DND-41 (cell line): ENCODE results near the gene CTSD.
"Not testable (repeated sequence)": the region's sequence is repeated elsewhere in the genome, so short reads cannot be mapped to it uniquely, and the experiment has no call there.

Experiments
- ATAC-seq: fragments of 200-7000 bp; cut with Tn5 transposase; 3 replicates; pipeline ENCODE4 v1.9.1; 2021; ENCODE audit warnings: low read depth; ENCODE audit not compliant: insufficient read depth
- DNase-seq: peaks from one replicate; pipeline ENCODE4 v3.0.0-alpha.2; 2020
- H2AFZ ChIP-seq: 2 replicates; pipeline ENCODE4 v1.6.0; 2012; ENCODE audit warnings: low read depth, low read length
- H3K27ac ChIP-seq: 2 replicates; pipeline ENCODE4 v1.5.1; 2012; ENCODE audit warnings: low read length, inconsistent platforms
- H3K27me3 ChIP-seq: fragments of 200-600 bp; sonication (generic); 2 replicates; pipeline ENCODE4 v1.6.0; 2012; ENCODE audit warnings: low read length, mild to moderate bottlenecking, inconsistent platforms; ENCODE audit not compliant: insufficient read depth, poor library complexity
- H3K36me3 ChIP-seq: 2 replicates; pipeline ENCODE4 v1.5.1; 2012; ENCODE audit warnings: low read length, inconsistent platforms; ENCODE audit not compliant: insufficient read depth
- H3K4me1 ChIP-seq: 2 replicates; pipeline ENCODE4 v1.5.1; 2012; ENCODE audit warnings: mild to moderate bottlenecking, low read length; ENCODE audit not compliant: insufficient read depth
- H3K4me2 ChIP-seq: 2 replicates; pipeline ENCODE4 v1.6.0; 2012; ENCODE audit warnings: mild to moderate bottlenecking, moderate library complexity, low read length, inconsistent platforms; ENCODE audit not compliant: insufficient read depth
- H3K4me3 ChIP-seq, 2 experiments: fragments of 200-600 bp in 1 of 2; shearing (Covaris generic) in 1 of 2; 2 replicates each; pipeline ENCODE4 v1.5.1; 2012 to 2016; ENCODE audit warnings: inconsistent platforms in 2 of 2, low read length in 2 of 2, mild to moderate bottlenecking in 2 of 2, low read depth in 1 of 2, moderate library complexity in 1 of 2
- H3K79me2 ChIP-seq: 2 replicates; pipeline ENCODE4 v1.6.0; 2012; ENCODE audit warnings: low read length, inconsistent platforms; ENCODE audit not compliant: insufficient read depth
- H3K9ac ChIP-seq: 2 replicates; pipeline ENCODE4 v1.6.0; 2012; ENCODE audit warnings: low read depth, mild to moderate bottlenecking, inconsistent platforms, low read length, moderate library complexity
- H3K9me3 ChIP-seq: 2 replicates; pipeline ENCODE4 v1.5.1; 2012; ENCODE audit warnings: low read length, moderate library complexity, mild to moderate bottlenecking, inconsistent platforms; ENCODE audit not compliant: insufficient read depth, severe bottlenecking
- H4K20me1 ChIP-seq: 2 replicates; pipeline ENCODE4 v1.6.0; 2012; ENCODE audit warnings: low read length; ENCODE audit not compliant: insufficient read depth
- CTCF ChIP-seq: IDR thresholded peaks from 2 replicates; pipeline ENCODE4 v1.5.1; 2012; ENCODE audit warnings: borderline replicate concordance, low read length, moderate library complexity, mild to moderate bottlenecking; ENCODE audit not compliant: poor library complexity, severe bottlenecking; ENCODE audit errors: extremely low read depth
- EZH2 ChIP-seq: IDR thresholded peaks from 3 replicates; pipeline ENCODE4 v1.6.1; 2012; ENCODE audit warnings: borderline replicate concordance, low read depth, mild to moderate bottlenecking, moderate library complexity, low read length, inconsistent platforms; ENCODE audit not compliant: severe bottlenecking

The CTSD gene

GRCh38 chr11:1810761-1811160, 47.0 kb upstream of the CTSD start:
- H3K27me3 ChIP-seq: no peaks in the 10 kb centered on the region

GRCh38 chr11:1807264-1807995, 43.7 kb upstream of the CTSD start:
- Histone ChIP-seq H3K4me1 (no peaks in the 10 kb centered on the region), H3K79me2 (no peaks in the 10 kb centered on the region), H3K9ac (no peak overlapping the region), H4K20me1 (no peaks in the 10 kb centered on the region), H2AFZ (no peak overlapping the region), H3K27me3 (no peaks in the 10 kb centered on the region), H3K4me3 (no peak overlapping the region), H3K9me3 (no peaks in the 10 kb centered on the region), H3K27ac (no peak overlapping the region), H3K4me2 (no peak overlapping the region), H3K36me3 (no peaks in the 10 kb centered on the region)
- ATAC-seq (peak; percentile 47; the same call in 1 of the 3 replicates), DNase-seq (no peak)
- TF ChIP-seq EZH2 (no peak), CTCF (peak; percentile 8)

More at GRCh38 chr11:1810761-1811160, 47.0 kb upstream of the CTSD start:
- TF ChIP-seq EZH2 (no peak), CTCF (no peak)
- no peak overlapping the region for H3K4me3 ChIP-seq
- H3K9ac ChIP-seq: no peak overlapping the region
- DNase-seq (no peak), ATAC-seq (no peak)
- H3K9me3 ChIP-seq: no peaks in the 10 kb centered on the region
- no peak overlapping the region for H3K27ac ChIP-seq
- H3K4me1 ChIP-seq: no peaks in the 10 kb centered on the region
- no peak overlapping the region for H3K4me2 ChIP-seq
- no peak overlapping the region for H2AFZ ChIP-seq
- H3K79me2 ChIP-seq: no peaks in the 10 kb centered on the region
- H3K36me3 ChIP-seq: no peaks in the 10 kb centered on the region
- no peaks in the 10 kb centered on the region for H4K20me1 ChIP-seq

GRCh38 chr11:1805525-1805924, 41.8 kb upstream of the CTSD start:
- no peaks in the 10 kb centered on the region for H3K36me3 ChIP-seq
- H3K4me1 ChIP-seq: no peaks in the 10 kb centered on the region

GRCh38 chr11:1803835-1804519, 40.2 kb upstream of the CTSD start:
- not testable (repeated sequence) for H3K9ac ChIP-seq, H3K79me2 ChIP-seq, ATAC-seq, H3K27me3 ChIP-seq, H2AFZ ChIP-seq, H3K27ac ChIP-seq, H3K4me2 ChIP-seq, DNase-seq, H3K36me3 ChIP-seq, H3K4me1 ChIP-seq, H4K20me1 ChIP-seq, H3K9me3 ChIP-seq, H3K4me3 ChIP-seq

More at GRCh38 chr11:1805525-1805924, 41.8 kb upstream of the CTSD start:
- Histone ChIP-seq H4K20me1 (no peaks in the 10 kb centered on the region), H3K79me2 (no peaks in the 10 kb centered on the region), H3K27ac (no peak overlapping the region), H3K4me2 (no peak overlapping the region), H3K27me3 (no peaks in the 10 kb centered on the region), H3K9me3 (no peaks in the 10 kb centered on the region), H3K4me3 (no peak overlapping the region), H2AFZ (no peak overlapping the region), H3K9ac (no peak overlapping the region)
- ATAC-seq: no peak
- no peak for DNase-seq
- TF ChIP-seq EZH2 (no peak), CTCF (no peak)
